Activated CD4-positive, alpha-beta T cell treated with anti-CD3 and anti-CD28 coated beads, Interleukin-2, amount 10 ng/mL, durations not matched to agents 24 days and 14 days (primary cell): ENCODE results near the gene U2AF2. TPM values are rescaled to one million over a fixed set of nuclear protein-coding genes. Genes with fewer than 3 reads are reported as not detected.

Source experiments
- DNase-seq: peaks from one replicate; pipeline ENCODE4 v3.0.0; 2022
- H3K27ac Mint-ChIP-seq: one replicate; pipeline ENCODE4 v1.8.0; 2022; ENCODE audit warnings: mild to moderate bottlenecking, mixed read lengths
- H3K27me3 Mint-ChIP-seq: one replicate; pipeline ENCODE4 v1.8.0; 2022; ENCODE audit warnings: mixed read lengths
- H3K36me3 Mint-ChIP-seq: one replicate; pipeline ENCODE4 v1.8.0; 2022; ENCODE audit warnings: low read depth, mild to moderate bottlenecking, mixed read lengths
- H3K4me1 Mint-ChIP-seq: one replicate; pipeline ENCODE4 v1.8.0; 2021; ENCODE audit warnings: mixed read lengths
- H3K4me3 Mint-ChIP-seq: one replicate; pipeline ENCODE4 v1.8.0; 2022; ENCODE audit warnings: mild to moderate bottlenecking, moderate library complexity, mixed read lengths
- H3K9me3 Mint-ChIP-seq: one replicate; pipeline ENCODE4 v1.8.0; 2021; ENCODE audit warnings: mixed read lengths
- intact Hi-C: fragments of 100-400 bp; cut with micrococcal nuclease; formaldehyde crosslinking; loops from one replicate; pipeline ENCODE4 v1.15.1; 2023
- total RNA-seq: library from RNA; stranded (reverse); gene quantifications from 2 replicates; pipeline ENCODE4 v1.2.3, GENCODE V29; 2022

The U2AF2 gene
- total RNA-seq, 1 donor from 2014 or later, result 394 TPM

DNA sequence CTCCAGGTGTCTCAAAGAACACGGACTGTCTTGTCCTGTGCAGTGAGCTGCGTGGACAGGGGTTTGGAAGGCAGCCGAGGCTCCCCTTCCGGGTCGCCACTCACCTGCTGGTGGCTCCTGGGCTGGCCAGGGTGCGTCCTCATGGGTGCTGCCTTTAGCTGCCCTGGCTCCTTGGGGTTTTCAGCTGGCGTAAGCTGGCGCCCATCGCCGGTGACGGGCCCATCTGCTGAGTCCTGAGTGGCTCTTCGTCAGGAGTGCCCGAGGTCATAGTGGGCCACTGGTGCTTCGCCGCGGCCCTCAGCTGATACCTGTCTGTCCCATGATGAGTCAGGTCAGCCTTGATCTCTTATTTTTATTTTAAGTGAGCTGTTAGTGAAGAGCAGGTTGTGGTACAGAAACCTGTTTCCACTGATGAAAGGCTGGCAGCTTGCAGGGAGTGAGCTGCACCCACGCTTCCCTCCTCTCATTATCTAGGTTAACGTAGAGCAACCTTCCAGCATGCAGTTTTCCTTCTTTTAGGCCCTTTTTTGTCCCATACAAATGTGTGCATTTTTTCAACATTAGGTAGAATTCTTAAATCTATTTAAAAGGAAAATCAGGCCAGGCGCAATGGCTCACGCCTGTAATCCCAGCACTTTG is 38.6 kb downstream of the U2AF2 start:
- no peaks in the 10 kb centered on the region for H3K27me3 Mint-ChIP-seq
- no peak overlapping the region for H3K4me3 Mint-ChIP-seq
- H3K4me1 Mint-ChIP-seq, result no peaks in the 10 kb centered on the region
- H3K36me3 Mint-ChIP-seq, result peaks cover 44% of the 10 kb centered on the region
- no peak for DNase-seq
- intact Hi-C loops, result no loop called here
- H3K27ac Mint-ChIP-seq, result no peak overlapping the region
- no peaks in the 10 kb centered on the region for H3K9me3 Mint-ChIP-seq

DNA sequence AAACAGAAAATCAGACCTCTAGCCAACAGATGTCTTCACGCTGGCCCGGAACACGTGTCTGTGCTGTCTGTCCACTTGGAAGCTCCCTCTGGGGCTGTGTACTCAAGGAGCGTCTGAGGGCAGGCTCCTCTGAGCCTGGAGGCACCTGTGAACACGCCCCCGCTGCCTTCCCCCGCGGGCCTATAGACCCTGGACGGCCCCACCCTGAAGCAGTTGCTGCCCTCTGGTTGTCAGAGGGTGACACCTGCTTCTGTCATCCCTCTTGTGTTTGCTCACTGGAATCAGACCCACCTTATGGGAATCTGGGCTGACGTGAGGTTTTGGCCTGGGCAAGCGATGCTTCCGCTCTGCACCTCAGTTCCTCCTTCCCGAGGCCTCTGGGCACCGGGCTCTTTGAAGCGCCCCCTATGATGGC is 39.4 kb downstream of the U2AF2 start:
- Mint-ChIP-seq H3K4me3 (no peak overlapping the region), H3K9me3 (no peaks in the 10 kb centered on the region), H3K36me3 (peaks cover 42% of the 10 kb centered on the region), H3K4me1 (no peaks in the 10 kb centered on the region), H3K27ac (no peak overlapping the region), H3K27me3 (no peaks in the 10 kb centered on the region)
- intact Hi-C loops, result no loop called here
- DNase-seq, result no peak

DNA sequence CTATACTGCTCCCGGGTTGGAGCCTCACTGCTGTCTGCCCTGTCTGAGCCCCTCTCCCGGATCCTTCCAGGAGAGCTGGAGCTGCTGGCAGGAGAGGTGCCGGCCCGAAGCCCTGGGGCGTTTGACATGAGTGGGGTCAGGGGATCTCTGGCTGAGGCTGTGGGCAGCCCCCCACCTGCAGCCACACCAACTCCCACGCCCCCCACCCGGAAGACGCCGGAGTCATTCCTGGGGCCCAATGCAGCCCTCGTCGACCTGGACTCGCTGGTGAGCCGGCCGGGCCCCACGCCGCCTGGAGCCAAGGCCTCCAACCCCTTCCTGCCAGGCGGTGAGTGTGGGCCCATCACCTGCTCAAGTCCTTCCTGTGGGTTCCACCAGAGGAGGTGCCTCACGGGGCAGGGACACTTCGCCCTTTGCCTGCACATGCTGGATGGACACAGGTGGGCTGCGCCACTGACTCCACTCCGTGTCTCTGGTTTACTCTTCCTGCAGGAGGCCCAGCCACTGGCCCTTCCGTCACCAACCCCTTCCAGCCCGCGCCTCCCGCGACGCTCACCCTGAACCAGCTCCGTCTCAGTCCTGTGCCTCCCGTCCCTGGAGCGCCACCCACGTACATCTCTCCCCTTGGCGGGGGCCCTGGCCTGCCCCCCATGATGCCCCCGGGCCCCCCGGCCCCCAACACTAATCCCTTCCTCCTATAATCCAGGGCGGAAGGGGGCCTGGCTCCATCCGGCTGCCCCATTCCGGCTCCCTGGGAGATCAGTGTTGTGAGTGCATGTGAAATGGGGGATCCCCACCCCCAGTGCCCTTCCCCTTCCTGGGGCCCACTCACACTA is 40.0 kb downstream of the U2AF2 start:
- no peak overlapping the region for H3K4me3 Mint-ChIP-seq
- no peaks in the 10 kb centered on the region for H3K27me3 Mint-ChIP-seq
- peaks cover 36% of the 10 kb centered on the region for H3K36me3 Mint-ChIP-seq
- no peaks in the 10 kb centered on the region for H3K4me1 Mint-ChIP-seq
- no peak overlapping the region for H3K27ac Mint-ChIP-seq
- intact Hi-C loops, result no loop called here
- H3K9me3 Mint-ChIP-seq, result no peaks in the 10 kb centered on the region
- no peak for DNase-seq

DNA sequence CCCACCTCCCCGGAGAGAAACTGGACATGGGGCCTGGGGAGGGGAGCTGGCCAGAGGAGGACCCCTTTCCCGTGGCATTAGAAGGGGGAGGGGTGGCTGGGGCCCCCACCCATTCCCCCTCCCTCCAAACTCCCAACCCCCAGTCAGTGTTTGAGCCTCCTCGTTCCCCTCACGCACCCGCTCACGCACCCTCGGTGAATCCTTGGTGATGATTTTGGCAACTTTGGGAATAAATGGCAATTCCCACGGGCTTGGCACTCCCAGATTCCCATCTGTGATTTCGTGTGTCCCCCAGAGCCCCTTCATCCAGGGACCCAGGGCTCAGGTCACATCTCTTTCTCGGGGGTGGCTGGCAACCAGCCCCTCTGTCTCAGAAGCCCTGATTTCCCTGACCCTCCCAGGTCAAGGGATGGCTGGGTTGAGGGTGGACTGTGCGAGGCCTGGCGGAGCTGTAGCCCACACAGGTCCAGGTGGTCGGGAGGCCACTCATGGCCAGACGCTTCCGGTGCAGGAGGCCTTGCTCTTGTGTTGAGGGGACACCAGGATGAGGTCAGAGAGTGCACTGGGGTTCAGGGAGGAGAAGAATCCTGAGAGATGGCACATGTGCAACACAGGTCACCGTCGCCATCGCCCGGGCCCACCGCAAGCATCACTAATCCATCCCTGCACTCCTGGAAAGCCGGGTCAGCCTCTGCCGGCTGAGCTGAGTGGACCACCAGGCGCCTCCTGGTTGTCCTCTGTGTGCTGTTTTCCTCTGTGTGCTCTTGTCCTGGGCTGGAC is 40.9 kb downstream of the U2AF2 start:
- DNase-seq, result no peak
- H3K27ac Mint-ChIP-seq, result no peak overlapping the region
- no peaks in the 10 kb centered on the region for H3K9me3 Mint-ChIP-seq
- intact Hi-C loops, result no loop called here
- H3K4me3 Mint-ChIP-seq, result no peak overlapping the region
- no peaks in the 10 kb centered on the region for H3K4me1 Mint-ChIP-seq
- no peaks in the 10 kb centered on the region for H3K27me3 Mint-ChIP-seq
- peaks cover 39% of the 10 kb centered on the region for H3K36me3 Mint-ChIP-seq

DNA sequence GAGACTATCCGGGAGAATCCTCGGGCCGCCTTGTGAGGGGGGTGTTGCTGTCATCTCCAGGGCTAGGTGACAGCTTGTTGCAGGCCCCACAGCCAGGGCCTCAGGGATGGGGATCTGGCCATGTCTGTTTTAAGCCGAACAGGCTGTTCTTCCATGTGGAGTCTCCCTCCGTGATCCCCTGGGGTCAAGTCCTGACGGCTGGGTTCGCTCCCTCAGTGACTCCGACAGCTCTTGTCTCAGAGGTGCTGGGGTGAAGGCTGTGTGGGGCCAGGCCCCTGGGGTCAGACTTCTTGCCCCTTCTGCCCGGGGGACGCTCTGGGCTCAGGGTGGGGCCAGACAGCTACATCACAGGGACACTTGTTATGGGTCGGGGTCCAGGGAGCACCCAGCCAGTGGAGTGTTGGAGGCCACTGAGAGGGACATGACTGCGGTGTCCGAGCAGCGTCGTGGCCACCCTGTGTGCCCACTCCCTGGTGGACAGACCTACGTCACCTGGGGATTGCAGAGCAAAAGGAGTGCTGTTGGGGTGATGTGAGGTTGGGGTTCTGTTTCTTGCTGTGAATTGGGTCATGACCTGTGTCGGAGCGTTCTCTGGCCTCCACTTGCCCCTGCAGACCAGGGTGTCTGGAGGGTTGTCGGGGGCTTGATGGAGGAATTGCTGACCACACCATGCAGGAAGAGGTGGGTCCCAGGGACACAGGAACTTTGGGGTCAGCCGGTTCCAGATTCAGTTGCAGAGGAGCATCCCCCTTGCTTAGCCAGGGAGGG is 41.6 kb downstream of the U2AF2 start:
- no peak overlapping the region for H3K27ac Mint-ChIP-seq
- intact Hi-C loops, result no loop called here
- peaks cover 34% of the 10 kb centered on the region for H3K36me3 Mint-ChIP-seq
- H3K4me1 Mint-ChIP-seq, result no peaks in the 10 kb centered on the region
- no peaks in the 10 kb centered on the region for H3K9me3 Mint-ChIP-seq
- no peak for DNase-seq
- H3K4me3 Mint-ChIP-seq, result no peak overlapping the region
- no peaks in the 10 kb centered on the region for H3K27me3 Mint-ChIP-seq

DNA sequence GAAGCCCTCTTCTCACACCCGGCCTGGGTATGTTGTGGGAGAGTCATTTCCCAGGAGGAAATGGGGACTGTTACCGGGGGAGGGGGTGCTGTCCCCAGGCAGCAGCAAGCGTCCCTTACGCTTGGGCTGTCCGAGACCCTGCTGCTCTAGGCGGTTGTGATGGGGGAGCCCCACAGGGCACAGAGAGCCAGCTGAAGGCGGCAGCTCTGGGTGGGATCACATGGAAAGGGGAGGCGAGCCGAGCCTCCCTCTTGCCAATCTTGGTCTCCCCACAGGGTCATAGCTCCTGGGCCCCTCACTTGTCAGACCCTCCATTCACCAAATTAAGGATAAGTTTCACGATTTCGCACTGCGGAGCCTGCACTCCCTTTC is 42.2 kb downstream of the U2AF2 start:
- no peak overlapping the region for H3K4me3 Mint-ChIP-seq
- no peaks in the 10 kb centered on the region for H3K4me1 Mint-ChIP-seq
- H3K27ac Mint-ChIP-seq, result no peak overlapping the region
- no peaks in the 10 kb centered on the region for H3K9me3 Mint-ChIP-seq
- H3K36me3 Mint-ChIP-seq, result peaks cover 34% of the 10 kb centered on the region
- intact Hi-C loops, result no loop called here
- no peak for DNase-seq
- H3K27me3 Mint-ChIP-seq, result no peaks in the 10 kb centered on the region

DNA sequence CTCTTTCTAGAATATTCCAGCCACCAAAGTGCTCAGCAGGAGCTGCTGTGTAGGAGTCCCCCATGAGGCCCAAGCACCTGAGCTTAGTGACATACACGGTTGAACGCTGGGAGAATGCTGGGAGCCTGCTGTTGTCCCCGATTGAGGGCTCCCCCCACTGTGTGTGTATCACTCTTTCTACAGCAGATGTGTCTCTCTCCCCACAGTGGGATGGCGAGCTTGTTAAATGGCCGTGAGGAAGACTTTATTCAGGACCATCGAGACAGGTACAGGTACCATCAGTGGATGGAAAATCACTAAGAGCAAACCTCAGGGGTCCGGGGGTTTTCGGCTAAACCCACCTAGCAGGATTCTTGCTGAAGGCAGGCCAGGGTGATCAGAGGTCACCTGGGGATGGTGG is 42.9 kb downstream of the U2AF2 start:
- no peak for DNase-seq
- Mint-ChIP-seq H3K4me3 (no peak overlapping the region), H3K27me3 (no peaks in the 10 kb centered on the region), H3K36me3 (peaks cover 38% of the 10 kb centered on the region), H3K27ac (no peak overlapping the region), H3K9me3 (no peaks in the 10 kb centered on the region), H3K4me1 (no peaks in the 10 kb centered on the region)
- intact Hi-C loops, result no loop called here

DNA sequence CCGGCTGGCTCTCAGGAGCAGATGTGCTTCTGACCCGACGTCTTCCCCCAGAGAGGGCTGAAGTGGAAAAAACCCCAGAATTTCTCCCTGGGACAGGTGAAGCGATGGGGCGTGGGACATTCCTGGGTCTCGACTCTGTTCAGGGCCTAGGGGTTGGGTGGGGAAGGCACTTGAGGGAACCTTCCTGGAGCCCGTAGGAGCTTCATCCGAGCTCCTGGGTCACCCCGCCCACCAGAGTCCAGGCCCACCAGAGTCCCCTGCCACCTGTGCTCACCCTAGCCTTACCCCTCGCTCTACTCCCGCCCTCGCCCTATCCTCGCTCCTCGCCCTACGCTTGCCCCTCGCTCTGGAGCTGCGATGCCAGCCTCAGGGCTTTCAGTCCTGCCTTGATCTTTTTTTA is 43.4 kb downstream of the U2AF2 start:
- DNase-seq, result no peak
- Mint-ChIP-seq H3K4me3 (no peak overlapping the region), H3K9me3 (no peaks in the 10 kb centered on the region), H3K36me3 (peaks cover 38% of the 10 kb centered on the region), H3K4me1 (no peaks in the 10 kb centered on the region), H3K27ac (peak overlapping the region; percentile 43), H3K27me3 (no peaks in the 10 kb centered on the region)
- intact Hi-C loops, result no loop called here

DNA sequence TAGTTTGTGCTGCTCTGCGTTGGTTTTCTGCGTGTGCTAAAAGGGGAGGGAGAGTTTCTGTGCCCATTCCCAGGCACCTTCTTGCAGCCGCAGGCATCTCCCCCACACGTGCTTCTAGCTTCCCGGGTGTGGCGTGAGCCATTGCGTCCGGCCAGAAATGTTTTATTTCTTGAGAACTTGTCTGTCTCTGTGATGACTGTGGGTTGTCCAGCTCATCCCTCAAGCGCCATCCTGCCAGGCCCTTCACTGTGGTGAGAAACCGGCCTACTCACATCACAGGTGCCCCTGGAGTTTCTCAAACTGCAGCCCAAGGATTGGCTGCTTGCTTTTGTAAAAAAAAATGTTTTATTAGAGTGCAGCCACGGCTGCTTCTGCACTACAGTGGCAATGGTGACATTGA is 44.4 kb downstream of the U2AF2 start:
- no peak overlapping the region for H3K4me3 Mint-ChIP-seq
- H3K27ac Mint-ChIP-seq, result no peak overlapping the region
- DNase-seq, result no peak
- no peaks in the 10 kb centered on the region for H3K4me1 Mint-ChIP-seq
- no peaks in the 10 kb centered on the region for H3K27me3 Mint-ChIP-seq
- no peaks in the 10 kb centered on the region for H3K9me3 Mint-ChIP-seq
- intact Hi-C loops, result no loop called here
- H3K36me3 Mint-ChIP-seq, result peaks cover 34% of the 10 kb centered on the region

DNA sequence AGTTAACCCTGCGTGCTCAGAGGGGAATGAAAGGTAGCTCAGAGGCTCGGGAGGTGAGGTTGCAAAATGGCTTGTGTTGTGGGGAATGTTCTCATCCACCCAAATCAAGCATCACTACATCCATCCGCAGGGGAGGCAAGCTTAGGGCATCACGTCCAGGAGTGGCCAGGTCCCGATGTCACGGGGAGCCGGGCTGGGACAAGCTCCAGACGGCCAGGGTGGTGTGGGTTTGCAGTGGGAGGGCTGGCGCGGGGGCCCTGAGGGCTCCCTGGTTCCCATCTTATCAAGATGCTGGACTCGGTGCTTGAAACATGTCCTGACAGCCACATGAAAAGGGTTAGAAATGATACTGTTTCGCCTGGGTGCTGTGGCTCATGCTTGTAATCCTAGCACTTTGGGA is 46.0 kb downstream of the U2AF2 start:
- Mint-ChIP-seq H3K27me3 (no peaks in the 10 kb centered on the region), H3K36me3 (peaks cover 31% of the 10 kb centered on the region), H3K9me3 (no peaks in the 10 kb centered on the region), H3K27ac (no peak overlapping the region), H3K4me1 (no peaks in the 10 kb centered on the region), H3K4me3 (no peak overlapping the region)
- intact Hi-C loops, result no loop called here
- no peak for DNase-seq

DNA sequence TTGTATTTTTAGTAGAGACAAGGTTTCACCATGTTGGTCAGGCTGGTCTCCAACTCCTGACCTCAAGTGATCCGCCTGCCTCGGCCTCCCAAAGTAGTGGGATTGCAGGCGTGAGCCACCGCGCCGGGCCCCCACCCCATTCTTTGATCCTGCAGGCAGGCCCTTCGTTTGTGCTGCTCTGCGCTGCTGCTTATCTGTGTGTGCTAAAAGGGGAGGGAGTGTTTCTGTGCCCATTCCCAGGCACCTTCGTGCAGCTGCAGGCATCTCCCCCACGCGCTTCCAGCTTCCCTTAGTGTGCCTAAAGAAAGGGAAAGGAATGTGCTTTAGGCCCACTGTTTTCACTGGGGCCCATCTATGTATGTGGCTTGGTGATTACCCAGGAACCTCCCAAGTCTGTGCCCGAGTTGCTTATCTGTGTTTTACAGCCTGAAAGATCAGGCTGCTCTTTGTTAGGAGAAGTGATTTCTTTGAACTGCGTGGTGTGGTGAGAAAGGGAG is 47.3 kb downstream of the U2AF2 start:
- Mint-ChIP-seq H3K27ac (no peak overlapping the region), H3K27me3 (no peaks in the 10 kb centered on the region), H3K4me3 (no peak overlapping the region), H3K4me1 (no peaks in the 10 kb centered on the region), H3K36me3 (peaks cover 26% of the 10 kb centered on the region), H3K9me3 (no peaks in the 10 kb centered on the region)
- intact Hi-C loops, result no loop called here
- DNase-seq, result no peak

DNA sequence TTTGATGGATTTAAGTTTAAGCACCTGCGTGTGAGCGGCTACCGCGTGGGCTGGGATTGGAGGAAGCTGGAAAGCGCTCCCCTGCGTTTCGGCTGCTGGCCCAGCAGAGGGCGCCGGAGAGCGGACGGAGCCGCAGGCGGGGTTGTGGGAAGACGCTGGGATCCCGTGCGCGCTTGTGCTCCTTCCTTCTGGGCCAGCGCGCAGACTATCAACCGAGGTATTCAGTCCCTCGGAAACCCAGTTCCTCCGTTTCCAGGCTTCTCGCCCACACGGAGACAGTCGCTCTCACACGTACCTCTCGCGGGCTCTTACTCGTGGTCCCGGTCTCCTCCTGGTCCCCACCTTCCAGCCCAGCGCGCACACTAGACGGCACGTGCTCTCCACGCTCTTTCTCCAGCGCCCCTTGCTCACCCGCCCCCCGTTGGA is 49.0 kb downstream of the U2AF2 start:
- H3K4me3 Mint-ChIP-seq, result no peak overlapping the region

DNA sequence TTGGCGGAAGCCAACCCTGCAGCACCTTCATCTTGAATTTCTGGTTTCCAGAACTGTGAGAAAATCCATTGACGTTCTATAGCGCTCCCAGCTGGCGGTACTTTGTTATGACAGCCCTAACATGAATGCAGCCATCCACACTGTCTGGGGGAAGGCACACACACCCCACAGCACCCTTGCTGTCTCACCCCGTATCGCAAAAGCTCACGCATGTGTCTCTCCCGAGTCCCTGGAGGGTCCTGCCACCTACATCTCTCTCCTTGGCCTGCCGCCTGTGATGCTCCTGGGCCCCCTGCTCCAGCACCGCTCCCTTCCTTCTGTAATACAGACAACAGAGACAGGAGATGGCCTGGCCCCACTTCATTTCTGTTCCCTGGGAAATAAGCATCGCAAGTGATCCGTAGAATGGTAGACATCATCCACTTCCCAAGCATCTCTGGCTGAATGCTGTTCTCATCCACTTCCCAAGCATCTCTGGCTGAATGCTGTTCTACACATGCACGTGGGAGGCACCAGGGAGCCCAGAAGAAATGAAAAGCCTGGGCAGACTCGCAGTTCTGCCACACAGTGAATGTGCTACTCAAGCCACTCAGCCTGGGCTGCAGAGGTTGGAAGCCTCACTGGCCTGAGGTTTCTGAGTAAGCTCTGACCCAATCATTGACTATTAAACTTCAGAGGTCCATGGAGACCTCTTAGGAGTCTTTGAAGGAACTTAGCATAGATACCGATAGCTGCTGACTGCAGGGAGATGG is 49.8 kb downstream of the U2AF2 start:
- no peaks in the 10 kb centered on the region for H3K4me1 Mint-ChIP-seq
- DNase-seq, result no peak
- H3K9me3 Mint-ChIP-seq, result no peaks in the 10 kb centered on the region
- no peak overlapping the region for H3K4me3 Mint-ChIP-seq
- H3K27me3 Mint-ChIP-seq, result no peaks in the 10 kb centered on the region
- H3K27ac Mint-ChIP-seq, result no peak overlapping the region
- intact Hi-C loops, result no loop called here
- peaks cover 17% of the 10 kb centered on the region for H3K36me3 Mint-ChIP-seq

More for the DNA sequence above, 49.0 kb downstream of the U2AF2 start:
- H3K9me3 Mint-ChIP-seq, result no peaks in the 10 kb centered on the region
- H3K36me3 Mint-ChIP-seq, result peaks cover 17% of the 10 kb centered on the region
- H3K27ac Mint-ChIP-seq, result no peak overlapping the region
- H3K4me1 Mint-ChIP-seq, result no peaks in the 10 kb centered on the region
- intact Hi-C loops, result no loop called here
- peak; percentile 87 for DNase-seq
- H3K27me3 Mint-ChIP-seq, result no peaks in the 10 kb centered on the region
